ENCODE results near the gene LRPAP1.

GRCh38 chr4:3498901-3499510 lies 33.2 kb downstream of the LRPAP1 start:
- no peak for TF ChIP-seq POLR2A (IDR thresholded peaks at IDR 0.05)
- TF ChIP-seq, protein P1, sequence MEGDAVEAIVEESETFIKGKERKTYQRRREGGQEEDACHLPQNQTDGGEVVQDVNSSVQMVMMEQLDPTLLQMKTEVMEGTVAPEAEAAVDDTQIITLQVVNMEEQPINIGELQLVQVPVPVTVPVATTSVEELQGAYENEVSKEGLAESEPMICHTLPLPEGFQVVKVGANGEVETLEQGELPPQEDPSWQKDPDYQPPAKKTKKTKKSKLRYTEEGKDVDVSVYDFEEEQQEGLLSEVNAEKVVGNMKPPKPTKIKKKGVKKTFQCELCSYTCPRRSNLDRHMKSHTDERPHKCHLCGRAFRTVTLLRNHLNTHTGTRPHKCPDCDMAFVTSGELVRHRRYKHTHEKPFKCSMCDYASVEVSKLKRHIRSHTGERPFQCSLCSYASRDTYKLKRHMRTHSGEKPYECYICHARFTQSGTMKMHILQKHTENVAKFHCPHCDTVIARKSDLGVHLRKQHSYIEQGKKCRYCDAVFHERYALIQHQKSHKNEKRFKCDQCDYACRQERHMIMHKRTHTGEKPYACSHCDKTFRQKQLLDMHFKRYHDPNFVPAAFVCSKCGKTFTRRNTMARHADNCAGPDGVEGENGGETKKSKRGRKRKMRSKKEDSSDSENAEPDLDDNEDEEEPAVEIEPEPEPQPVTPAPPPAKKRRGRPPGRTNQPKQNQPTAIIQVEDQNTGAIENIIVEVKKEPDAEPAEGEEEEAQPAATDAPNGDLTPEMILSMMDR (IDR thresholded peaks at IDR 0.05), result no peak
